ENCODE results near the gene KLHL21.

The KLHL21 gene

DNA sequence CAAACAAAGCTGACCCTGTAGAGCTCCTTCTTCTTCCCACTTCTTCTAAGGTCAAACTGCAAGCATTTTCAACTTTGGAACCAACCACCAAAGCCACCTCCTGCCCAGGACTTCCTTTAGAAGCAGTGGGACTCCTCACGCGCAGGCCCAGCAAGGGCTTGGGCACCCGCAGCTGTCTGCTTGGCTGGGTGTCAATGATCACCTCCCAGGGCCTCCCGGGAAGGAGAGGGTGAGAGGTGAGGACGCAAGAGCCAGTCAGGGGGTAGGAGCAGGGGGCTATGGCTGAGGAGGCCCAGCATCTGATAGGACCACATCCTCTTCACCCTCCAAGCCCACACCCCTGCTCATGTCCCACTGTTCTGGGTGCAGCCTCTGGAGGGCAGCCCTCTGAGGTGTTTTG is 10.2 kb downstream of the KLHL21 start:
- no peak for DNase-seq (ENCODE audit: low read depth)
- TF ChIP-seq, protein P1, sequence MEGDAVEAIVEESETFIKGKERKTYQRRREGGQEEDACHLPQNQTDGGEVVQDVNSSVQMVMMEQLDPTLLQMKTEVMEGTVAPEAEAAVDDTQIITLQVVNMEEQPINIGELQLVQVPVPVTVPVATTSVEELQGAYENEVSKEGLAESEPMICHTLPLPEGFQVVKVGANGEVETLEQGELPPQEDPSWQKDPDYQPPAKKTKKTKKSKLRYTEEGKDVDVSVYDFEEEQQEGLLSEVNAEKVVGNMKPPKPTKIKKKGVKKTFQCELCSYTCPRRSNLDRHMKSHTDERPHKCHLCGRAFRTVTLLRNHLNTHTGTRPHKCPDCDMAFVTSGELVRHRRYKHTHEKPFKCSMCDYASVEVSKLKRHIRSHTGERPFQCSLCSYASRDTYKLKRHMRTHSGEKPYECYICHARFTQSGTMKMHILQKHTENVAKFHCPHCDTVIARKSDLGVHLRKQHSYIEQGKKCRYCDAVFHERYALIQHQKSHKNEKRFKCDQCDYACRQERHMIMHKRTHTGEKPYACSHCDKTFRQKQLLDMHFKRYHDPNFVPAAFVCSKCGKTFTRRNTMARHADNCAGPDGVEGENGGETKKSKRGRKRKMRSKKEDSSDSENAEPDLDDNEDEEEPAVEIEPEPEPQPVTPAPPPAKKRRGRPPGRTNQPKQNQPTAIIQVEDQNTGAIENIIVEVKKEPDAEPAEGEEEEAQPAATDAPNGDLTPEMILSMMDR (IDR thresholded peaks at IDR 0.05; ENCODE audit: control insufficient read depth, extremely low read depth, insufficient read depth), result no peak

DNA sequence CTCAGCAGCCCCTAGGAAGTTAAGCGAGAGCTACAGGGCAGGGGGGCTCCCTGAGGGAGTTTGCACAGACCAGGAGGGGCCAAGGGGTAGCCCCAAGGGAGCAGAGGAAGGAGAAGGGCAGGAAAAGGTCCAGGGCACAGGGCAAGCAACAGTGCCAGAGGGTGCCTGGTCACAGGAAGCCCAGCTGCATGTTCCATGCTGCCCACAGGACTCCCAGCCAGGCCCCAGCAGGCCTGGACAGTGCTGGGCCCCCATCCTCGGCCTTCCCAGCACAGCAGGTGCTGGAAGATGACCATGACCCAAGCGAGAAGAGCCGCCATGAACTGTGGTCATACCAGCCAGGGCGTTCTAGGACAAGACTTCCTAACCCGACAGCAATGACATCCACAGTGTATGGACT is 11.0 kb downstream of the KLHL21 start:
- H3K4me3 ChIP-seq (ENCODE audit: low read depth, low read length), result no peak overlapping the region
- no peak for DNase-seq (ENCODE audit: low read depth)
- TF ChIP-seq, protein P1 (IDR thresholded peaks at IDR 0.05; ENCODE audit: control insufficient read depth, extremely low read depth, insufficient read depth), result no peak

More for the DNA sequence above, 10.2 kb downstream of the KLHL21 start:
- no peak overlapping the region for H3K4me3 ChIP-seq (ENCODE audit: low read depth, low read length)

DNA sequence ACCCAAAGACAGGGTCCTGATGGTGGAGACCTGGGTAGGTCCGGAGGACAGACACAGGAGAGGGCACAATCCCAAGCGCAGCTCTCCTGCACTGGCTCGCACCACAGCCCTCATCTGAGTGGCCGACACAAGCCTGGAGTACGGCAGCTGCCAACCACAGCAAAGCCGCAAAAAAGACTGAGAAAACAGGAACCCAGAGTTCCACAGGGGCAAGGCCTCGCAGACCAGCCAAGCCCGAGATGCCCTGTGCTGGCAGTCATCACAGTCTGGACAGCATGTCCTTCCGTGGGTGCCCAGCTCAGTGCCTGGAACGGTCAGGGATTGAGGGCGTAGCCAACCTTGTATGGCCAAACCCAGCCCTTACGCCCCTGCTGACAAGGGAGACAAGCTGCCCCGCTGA is 11.4 kb downstream of the KLHL21 start:
- no peak overlapping the region for H3K4me3 ChIP-seq (ENCODE audit: low read depth, low read length)
- TF ChIP-seq, protein P1 (IDR thresholded peaks at IDR 0.05; ENCODE audit: control insufficient read depth, extremely low read depth, insufficient read depth), result no peak
- DNase-seq (ENCODE audit: low read depth), result no peak

DNA sequence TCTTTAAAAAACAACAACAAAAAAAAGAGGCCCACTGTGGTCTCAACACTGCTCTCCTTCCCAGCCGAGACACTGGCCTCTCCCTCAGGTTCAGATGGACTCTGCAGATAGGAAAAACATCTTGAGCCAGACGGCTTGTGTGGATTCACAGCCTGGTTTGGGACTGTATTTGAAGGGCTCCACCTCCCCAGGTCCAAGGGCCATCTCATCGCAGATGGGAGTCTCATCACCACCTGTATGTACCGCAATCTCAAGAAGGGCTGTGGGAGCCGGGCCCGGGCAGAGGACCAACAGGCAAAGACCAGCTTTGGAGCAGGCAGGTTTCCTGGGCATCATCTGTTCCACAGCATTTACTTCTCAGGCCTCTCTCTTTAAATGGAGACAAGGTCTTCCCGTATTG is 12.6 kb downstream of the KLHL21 start:
- TF ChIP-seq, protein P1 (IDR thresholded peaks at IDR 0.05; ENCODE audit: control insufficient read depth, extremely low read depth, insufficient read depth), result no peak
- no peak overlapping the region for H3K4me3 ChIP-seq (ENCODE audit: low read depth, low read length)
- no peak for DNase-seq (ENCODE audit: low read depth)

DNA sequence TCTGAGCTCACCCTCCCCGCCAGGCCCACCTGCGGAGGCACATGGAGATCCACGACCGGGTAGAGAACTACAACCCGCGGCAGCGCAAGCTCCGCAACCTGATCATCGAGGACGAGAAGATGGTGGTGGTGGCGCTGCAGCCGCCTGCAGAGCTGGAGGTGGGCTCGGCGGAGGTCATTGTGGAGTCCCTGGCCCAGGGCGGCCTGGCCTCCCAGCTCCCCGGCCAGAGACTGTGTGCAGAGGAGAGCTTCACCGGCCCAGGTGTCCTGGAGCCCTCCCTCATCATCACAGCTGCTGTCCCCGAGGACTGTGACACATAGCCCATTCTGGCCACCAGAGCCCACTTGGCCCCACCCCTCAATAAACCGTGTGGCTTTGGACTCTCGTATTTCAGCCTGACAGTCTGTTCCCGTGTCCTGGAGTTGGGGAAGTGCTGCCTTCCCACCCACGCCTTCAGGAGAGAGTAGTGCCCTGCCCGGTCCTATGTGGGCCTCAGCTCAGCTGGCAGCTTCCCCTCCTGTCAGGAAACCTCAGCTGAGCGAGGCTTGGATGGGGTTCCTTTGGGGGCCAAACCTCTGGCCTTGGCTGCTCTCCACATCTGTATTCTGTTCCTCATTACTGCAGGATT is 13.7 kb downstream of the KLHL21 start:
- TF ChIP-seq, protein P1 (IDR thresholded peaks at IDR 0.05; ENCODE audit: control insufficient read depth, extremely low read depth, insufficient read depth), result no peak
- H3K4me3 ChIP-seq (ENCODE audit: low read depth, low read length), result no peak overlapping the region
- no peak for DNase-seq (ENCODE audit: low read depth)

DNA sequence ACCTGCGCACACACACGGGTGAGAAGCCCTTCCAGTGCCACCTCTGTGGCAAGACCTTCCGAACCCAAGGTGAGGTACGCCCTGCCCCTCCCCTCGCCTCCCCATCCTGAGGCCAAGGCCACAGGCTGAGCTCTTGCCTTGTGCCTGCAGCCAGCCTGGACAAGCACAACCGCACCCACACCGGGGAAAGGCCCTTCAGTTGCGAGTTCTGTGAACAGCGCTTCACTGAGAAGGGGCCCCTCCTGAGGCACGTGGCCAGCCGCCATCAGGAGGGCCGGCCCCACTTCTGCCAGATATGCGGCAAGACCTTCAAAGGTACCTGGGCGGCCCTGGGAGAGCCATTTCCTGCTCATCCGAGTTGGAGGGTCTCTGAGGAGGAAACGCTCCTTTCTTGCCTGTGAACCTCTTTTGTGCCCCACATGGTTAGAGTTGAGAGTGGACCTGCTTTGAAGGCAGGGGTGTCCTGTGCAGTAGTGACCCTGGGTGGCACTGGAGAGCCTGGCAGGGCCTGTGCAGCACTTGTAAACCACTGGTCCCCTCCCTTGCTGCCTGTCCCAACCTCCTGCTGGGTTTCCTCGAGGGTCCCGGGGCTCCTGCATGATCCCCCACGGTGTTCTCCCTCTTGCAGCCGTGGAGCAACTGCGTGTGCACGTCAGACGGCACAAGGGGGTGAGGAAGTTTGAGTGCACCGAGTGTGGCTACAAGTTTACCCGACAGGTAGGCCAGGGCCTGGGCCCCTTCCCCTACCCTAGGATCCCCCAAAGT is 14.4 kb downstream of the KLHL21 start:
- TF ChIP-seq, protein P1 (IDR thresholded peaks at IDR 0.05; ENCODE audit: control insufficient read depth, extremely low read depth, insufficient read depth), result no peak
- H3K4me3 ChIP-seq (ENCODE audit: low read depth, low read length), result no peak overlapping the region
- no peak for DNase-seq (ENCODE audit: low read depth)

All from LNCaP clone FGC (cell line).